NCI-H526 (cell line): ENCODE data around the gene A1BG.

Experiments used
- DNase-seq, 2 experiments: peaks; one replicate each; lab custom pipeline; 2025; lab: John Stamatoyannopoulos, UW

A1BG gene

GRCh38 chr19:58336820-58337219 is 16.5 kb downstream of the A1BG start:
- DNase-seq = no peak

GRCh38 chr19:58336216-58336615 is 17.1 kb downstream of the A1BG start:
- DNase-seq = no peak

- no peak for DNase-seq
Measured at GRCh38 chr19:58335630-58336029, 17.7 kb downstream of the A1BG start.

- no peak for DNase-seq
Measured at GRCh38 chr19:58334691-58335249, 18.5 kb downstream of the A1BG start.

- DNase-seq = no peak
Measured at GRCh38 chr19:58332697-58333096, 20.6 kb downstream of the A1BG start.

- DNase-seq = no peak
Measured at GRCh38 chr19:58330458-58330857, 22.8 kb downstream of the A1BG start.

GRCh38 chr19:58328999-58329398 is 24.3 kb downstream of the A1BG start:
- no peak for DNase-seq

- peak; percentile 91 to 97 for DNase-seq
Measured at GRCh38 chr19:58326914-58327726, 26.2 kb downstream of the A1BG start, which contains the start of gene ZSCAN22. TSS of gene ZSCAN22 (plus strand) at chr19:58326994. CDS start at chr19:58334803, 7,809 bp downstream.

- DNase-seq = no peak
Measured at GRCh38 chr19:58326501-58326913, 26.8 kb downstream of the A1BG start.

- no peak for DNase-seq
Measured at GRCh38 chr19:58325311-58326022, 27.8 kb downstream of the A1BG start.

GRCh38 chr19:58319241-58319640 is 34.1 kb downstream of the A1BG start:
- no peak for DNase-seq

GRCh38 chr19:58318297-58318696 is 35.0 kb downstream of the A1BG start:
- DNase-seq = no peak

- DNase-seq = no peak
Measured at GRCh38 chr19:58317476-58318072, 35.7 kb downstream of the A1BG start.

GRCh38 chr19:58315580-58315979 is 37.7 kb downstream of the A1BG start:
- DNase-seq = no peak

GRCh38 chr19:58311345-58311865 is 41.9 kb downstream of the A1BG start:
- no peak for DNase-seq

GRCh38 chr19:58310685-58311084 is 42.6 kb downstream of the A1BG start:
- peak in 1 of 2 experiments; percentile 7 for DNase-seq

GRCh38 chr19:58307736-58308135 is 45.6 kb downstream of the A1BG start:
- DNase-seq = no peak

GRCh38 chr19:58305932-58306323 is 47.4 kb downstream of the A1BG start:
- no peak for DNase-seq

- DNase-seq = peak; percentile 95 to 98
Measured at GRCh38 chr19:58305065-58305931, 48.0 kb downstream of the A1BG start, which contains the start of gene ERVK3-1. TSS of gene ERVK3-1 (plus strand) at chr19:58305377. CDS start at chr19:58312169, 6,792 bp downstream.

GRCh38 chr19:58304748-58305064 is 48.6 kb downstream of the A1BG start:
- peak in 1 of 2 experiments; percentile 55 for DNase-seq

GRCh38 chr19:58304255-58304654 is 49.0 kb downstream of the A1BG start:
- DNase-seq = peak in 1 of 2 experiments; percentile 7
